DMS153 treated with DMSO at 0.1 percent for 48 hours (cell line): ENCODE results near the gene EEIG1.

ENCODE experiments used
- DNase-seq: peaks from one replicate; lab custom pipeline; 2025; ENCODE audit not compliant: unreplicated experiment; lab: John Stamatoyannopoulos, UW

EEIG1 gene

DNA sequence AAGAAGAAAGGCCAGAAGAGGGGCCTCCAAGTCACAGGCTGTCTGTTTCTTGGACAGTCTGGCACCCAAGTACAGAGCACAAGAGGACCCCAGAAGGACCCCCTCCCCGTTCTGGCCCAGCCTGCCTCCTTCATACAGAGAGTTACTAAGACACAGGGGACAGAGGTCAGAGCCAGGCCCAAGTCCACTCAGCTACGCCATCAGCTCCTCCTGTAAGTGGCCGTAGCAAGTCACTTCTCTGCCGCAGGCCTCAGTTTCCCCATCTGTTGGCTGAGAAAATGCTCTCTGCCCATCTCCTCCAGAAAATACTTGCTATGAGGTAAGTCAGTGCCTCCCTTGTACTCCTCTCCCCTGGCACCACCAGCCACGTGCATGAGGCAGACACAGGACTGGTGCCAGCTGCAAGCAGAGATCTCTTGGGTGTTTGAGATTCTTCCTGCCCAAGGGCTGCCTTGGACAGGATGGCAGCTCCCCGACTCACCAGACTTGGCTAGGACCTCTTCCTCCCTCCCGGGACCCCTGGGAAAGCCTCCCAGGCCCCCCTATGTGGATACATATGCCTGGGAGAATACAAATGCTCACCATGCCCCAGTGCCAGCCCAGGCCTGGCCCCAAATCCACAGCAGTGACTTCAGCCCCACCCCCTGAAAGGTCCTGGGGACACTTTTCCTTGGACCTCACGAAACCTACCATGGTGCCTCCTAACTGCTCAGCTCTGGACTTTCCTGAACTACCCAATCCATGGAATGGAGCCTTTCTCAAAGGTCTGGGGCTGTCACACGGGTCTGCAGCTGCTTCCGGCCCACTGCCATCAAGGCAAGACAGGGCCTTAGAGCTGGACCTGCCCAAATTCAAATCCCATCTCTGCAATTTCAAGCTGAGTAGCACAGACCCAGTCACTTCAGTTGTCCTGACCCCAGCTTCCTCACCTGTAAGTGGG lies 5.1 kb downstream of the EEIG1 start:
- no peak for DNase-seq

DNA sequence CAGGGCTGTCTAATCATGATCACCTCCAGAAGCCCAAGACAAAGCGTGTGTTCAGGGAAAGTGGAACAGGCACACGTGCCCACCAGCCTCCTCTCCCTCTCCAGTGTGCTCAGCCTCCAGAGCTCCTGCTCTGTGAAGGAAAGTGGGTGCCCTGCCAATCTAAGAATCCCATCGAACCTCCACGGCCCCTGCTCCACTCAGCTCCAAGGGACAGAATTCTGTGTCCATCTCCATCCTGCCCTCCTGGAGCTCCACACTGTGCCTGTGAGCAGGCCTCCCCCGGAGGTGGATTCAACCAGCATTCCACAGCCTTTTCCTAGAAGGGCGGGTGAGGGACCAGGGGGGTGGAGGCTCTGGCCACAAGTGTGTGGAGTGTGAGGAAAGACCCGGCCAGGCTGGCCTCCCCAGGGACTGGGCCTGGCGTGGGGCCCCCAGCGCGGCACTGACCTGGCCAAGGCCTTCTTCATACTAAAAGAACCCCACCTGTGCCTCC lies 6.0 kb downstream of the EEIG1 start:
- DNase-seq = no peak

- DNase-seq = no peak
These were observed 6.6 kb downstream of the EEIG1 start for GRCh38 chr9:127974001-127974768.

- no peak for DNase-seq
These were observed 7.4 kb downstream of the EEIG1 start for GRCh38 chr9:127973169-127974000.

- no peak for DNase-seq
These were observed 8.4 kb downstream of the EEIG1 start for GRCh38 chr9:127972236-127972871.

DNA sequence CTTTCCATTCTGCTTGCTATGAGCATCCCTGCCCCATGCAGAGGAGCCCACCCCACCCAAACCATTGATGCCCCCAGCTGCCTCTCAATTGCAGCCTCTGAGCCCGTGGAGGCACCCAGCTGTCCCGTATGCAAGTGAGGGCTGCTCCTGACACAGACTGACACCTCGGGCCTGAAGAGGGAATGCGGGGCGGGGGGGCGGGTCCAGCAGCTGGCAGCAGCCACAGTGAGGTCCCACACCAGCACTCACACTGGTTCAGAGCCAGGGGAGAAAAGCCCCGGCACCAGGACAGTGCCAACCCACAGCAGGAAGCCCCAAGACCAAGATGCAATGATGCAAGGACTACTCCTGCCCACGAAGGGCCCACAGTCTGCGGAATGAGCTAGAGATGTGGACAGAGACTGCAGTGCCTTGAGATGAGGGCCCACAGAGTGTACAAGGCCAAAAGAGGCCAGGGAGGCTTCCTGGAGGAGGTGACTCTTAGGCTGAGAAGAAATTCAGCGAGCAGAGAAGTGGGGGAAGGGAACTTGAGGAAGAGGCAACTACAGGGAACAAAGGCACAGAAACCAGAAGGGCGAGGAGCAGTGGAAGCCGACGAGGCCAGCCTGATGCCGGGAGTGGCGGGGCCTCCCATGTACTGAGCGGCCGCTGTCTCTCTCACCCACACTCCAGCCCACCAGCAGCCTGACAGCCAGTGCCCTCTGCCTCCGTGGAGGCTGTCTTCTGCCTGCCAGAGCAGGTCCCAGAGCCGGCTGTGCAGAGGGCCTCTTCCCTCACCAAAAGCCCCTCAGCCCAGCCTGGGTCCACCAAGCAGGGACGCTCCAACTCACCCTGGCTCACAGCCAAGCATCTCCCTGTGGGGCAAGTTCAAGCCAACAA lies 9.2 kb downstream of the EEIG1 start:
- no peak for DNase-seq

DNA sequence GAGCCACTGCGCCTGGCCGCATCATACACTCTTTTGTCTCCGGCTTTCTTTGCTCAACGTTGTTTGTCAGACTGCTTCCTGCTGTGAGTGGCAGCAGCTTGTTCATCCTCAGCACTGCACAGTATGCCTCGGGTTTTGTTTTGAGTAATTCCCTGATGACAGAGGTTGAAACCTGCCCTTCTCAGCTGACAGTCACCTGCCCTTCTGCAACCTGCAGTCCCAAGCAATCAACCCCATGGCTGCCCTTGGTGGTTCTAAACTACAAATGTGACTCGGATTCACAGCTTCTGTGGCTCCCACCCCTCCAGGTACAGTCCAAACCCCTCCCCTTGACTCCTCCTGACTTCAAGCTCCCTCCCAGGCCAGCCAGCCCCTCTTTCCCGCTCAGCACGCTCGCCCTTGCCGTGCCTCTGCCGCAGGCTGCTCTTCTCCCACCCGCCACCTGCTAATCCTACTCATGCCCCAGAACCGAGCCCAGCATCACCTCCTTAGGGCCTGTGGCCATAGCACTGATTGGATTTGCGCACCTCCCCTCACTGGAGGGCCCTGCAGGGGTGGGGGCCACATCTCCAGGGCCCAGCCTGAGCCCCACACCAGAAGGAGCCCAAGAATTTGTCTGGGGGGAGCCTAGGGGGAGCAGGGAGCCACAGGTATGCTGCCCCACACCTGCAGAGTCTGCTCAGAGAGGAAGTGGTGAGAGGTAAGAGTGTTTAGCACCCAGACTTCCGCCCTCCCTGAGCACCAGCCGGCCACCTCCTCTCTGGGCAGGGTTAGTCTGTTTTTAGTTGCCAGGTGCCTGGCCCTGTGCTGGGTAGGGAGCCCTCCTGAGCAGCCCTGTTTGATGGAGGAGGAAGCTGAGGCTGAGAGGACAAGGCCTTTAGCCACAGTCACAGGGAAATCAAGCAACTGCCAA lies 10.1 kb downstream of the EEIG1 start:
- DNase-seq = peak; percentile 87

DNA sequence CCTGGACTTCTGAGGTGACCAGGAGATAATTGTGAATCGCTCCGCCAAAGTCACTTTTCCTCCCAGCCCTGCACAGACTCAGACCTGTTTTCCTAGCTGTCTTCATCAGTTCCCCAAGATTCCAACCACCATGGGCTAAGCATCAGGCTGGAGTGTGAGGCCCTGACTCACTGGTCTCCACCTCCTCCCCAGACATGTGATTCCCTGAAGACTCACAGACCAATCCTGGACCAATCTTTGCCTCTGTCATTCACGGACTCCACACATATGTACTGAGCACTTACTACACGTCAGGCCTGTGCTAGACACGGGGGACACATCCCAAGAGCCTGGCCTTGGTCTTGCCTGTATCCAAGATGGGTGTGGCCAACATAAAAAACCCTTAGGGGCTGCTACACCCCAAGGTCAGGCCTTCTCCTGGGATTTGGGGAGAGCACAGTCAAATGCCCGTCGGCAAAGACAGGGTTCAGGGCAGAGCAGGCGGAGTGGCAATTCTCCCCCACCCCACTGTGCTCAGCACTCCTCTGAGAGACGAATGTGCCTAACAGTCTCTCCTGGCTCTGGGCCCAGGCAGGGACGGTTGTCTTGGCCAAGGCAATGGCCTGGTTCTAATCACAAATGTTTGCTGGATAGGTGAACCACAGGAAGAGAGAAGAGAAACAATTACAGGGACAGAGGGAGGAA lies 11.9 kb downstream of the EEIG1 start:
- DNase-seq = peak; percentile 38

- DNase-seq = no peak
These were observed 12.7 kb downstream of the EEIG1 start for GRCh38 chr9:127968042-127968441.

- no peak for DNase-seq
These were observed 13.5 kb downstream of the EEIG1 start for GRCh38 chr9:127967151-127967809.

DNA sequence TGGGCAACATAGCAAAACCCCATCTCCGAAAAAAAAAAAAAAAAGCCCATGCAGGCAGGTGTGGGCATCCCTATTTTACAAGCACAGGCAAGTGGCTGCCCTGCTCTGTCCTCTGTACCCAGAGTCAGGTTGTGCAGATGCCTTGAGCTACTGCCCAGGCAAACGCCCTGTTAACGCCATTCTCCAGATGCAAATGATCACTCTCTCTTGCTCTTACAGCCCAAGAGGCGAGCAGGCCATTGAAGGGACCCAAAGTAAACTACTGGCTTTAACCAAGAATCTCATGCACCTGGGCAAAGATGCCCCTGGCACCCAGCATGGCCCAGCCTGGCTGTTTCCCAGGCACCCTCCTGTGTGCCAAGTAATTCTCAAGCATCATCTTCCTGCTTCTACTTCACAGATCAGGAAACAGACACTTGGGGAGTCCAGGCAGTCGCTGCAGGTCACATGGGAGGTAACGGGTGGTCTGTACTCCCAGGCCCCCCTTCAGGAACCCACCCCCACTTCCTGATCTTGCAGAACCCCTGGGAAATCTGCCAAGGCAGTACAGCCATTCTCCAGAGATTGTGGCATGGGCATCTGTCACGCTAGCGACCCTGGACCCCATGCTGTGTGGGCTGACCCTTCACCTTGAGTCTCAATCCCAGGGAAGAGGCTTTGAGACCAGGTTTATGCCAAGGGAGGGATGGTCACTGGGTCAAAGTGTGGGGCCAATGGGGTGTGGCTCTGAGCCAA lies 14.2 kb downstream of the EEIG1 start:
- DNase-seq = no peak

DNA sequence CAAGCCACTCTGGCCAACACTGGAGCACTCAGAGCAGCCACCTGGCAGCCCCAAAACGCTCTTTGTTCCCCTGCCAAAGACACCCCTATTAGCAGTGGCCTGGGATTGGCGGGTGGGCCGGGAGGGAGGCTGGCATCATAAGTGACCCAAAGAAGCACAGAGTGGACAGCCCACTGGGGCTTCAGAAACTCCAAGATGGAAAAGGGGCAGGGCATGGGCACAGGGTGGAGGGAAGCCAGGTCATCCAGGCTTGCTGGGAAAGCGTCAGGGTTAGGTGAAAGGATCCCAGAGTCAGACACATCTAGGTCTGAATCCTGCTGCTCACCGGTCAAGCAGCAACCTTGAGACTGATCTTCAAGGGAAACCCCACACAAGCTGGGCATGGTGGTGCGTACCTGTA lies 14.8 kb downstream of the EEIG1 start:
- no peak for DNase-seq

- no peak for DNase-seq
These were observed 17.3 kb downstream of the EEIG1 start for GRCh38 chr9:127963359-127964064.

DNA sequence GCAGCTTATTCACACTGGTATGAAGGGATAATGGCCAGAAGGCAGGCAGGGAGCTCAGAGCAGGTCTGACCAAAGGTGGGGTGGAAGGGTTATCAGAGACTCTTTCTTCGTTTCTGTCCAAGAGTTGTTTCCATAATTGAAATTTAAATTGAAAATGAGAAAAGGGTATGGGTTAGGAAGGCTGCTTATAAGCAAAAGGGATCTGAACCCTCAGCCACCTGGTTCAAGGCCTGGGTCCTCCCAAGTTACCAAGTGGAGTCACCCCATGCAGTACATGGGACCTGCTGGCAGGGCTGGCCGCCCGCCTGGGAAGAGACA lies 17.8 kb downstream of the EEIG1 start:
- no peak for DNase-seq

DNA sequence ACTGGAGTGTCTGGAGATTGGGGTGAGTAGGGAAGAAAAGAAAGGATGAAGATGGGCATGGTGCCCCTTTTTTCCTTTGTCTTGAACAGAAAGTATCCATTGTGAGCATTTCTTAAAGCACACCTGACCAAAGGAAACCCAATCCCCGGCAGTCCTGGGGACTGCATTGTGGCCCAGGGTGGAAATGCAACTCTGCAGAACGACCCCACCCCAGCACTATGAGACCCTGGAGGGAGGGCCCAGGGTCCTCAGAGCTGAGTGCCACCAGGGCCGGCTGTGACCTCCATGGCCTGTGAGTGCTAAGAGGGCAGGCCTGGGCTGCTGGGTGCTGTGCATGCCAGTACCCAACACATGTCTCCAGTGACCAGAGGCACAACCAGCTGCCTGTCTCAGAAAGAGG lies 18.5 kb downstream of the EEIG1 start:
- no peak for DNase-seq

GRCh38 chr9:127961613-127962155 lies 19.1 kb downstream of the EEIG1 start:
- DNase-seq = no peak
